Mesenchymal stem cell (in vitro differentiated cells and primary cell): Measurements from ENCODE around the gene RAB36.

Experiments
- DNase-seq: peaks from one replicate; pipeline ENCODE4 v3.0.0-alpha.2; 2013
- H2AFZ ChIP-seq: one replicate; pipeline ENCODE4 v1.6.1; 2013; ENCODE audit warnings: low read depth, mild to moderate bottlenecking, control low read depth, inconsistent platforms, low read length, moderate library complexity
- H2AK5ac ChIP-seq: 2 replicates; pipeline ENCODE4 v1.6.1; 2013; ENCODE audit warnings: low read length, moderate library complexity, mild to moderate bottlenecking, inconsistent platforms; ENCODE audit not compliant: severe bottlenecking
- H2BK120ac ChIP-seq: one replicate; pipeline ENCODE4 v1.6.1; 2013; ENCODE audit warnings: low read depth, mild to moderate bottlenecking, inconsistent platforms, low read length, moderate library complexity
- H2BK12ac ChIP-seq, 2 experiments: one replicate each; pipeline ENCODE4 v1.6.1; 2013; ENCODE audit warnings: inconsistent platforms in 2 of 2, low read length in 2 of 2, mild to moderate bottlenecking in 2 of 2, moderate library complexity in 2 of 2, control low read depth in 1 of 2
- H2BK15ac ChIP-seq: one replicate; pipeline ENCODE4 v1.6.1; 2013; ENCODE audit warnings: mild to moderate bottlenecking, low read depth, inconsistent platforms; ENCODE audit not compliant: poor library complexity, severe bottlenecking
- H2BK5ac ChIP-seq: 2 replicates; pipeline ENCODE4 v1.6.1; 2013; ENCODE audit warnings: low read depth, mild to moderate bottlenecking, low read length, control low read depth, inconsistent platforms; ENCODE audit not compliant: poor library complexity, severe bottlenecking
- H3K14ac ChIP-seq, 2 experiments: one replicate each; pipeline ENCODE4 v1.6.1; 2013; ENCODE audit warnings: inconsistent platforms in 2 of 2, low read length in 2 of 2, control low read depth in 1 of 2, mild to moderate bottlenecking in 1 of 2, moderate library complexity in 1 of 2
- H3K18ac ChIP-seq, 2 experiments: one replicate each; pipeline ENCODE4 v1.6.1; 2013; ENCODE audit warnings: inconsistent platforms in 2 of 2, low read length in 2 of 2, control low read depth in 1 of 2, low read depth in 1 of 2, mild to moderate bottlenecking in 1 of 2
- H3K23ac ChIP-seq, 2 experiments: one replicate each; pipeline ENCODE4 v1.6.1; 2013; ENCODE audit warnings: inconsistent platforms in 2 of 2, low read length in 2 of 2, mild to moderate bottlenecking in 2 of 2, moderate library complexity in 2 of 2, control low read depth in 1 of 2
- H3K27ac ChIP-seq: 2 replicates; pipeline ENCODE4 v1.5.1; 2013; ENCODE audit warnings: mild to moderate bottlenecking, moderate library complexity, low read length, control low read depth, inconsistent platforms; ENCODE audit not compliant: poor library complexity, severe bottlenecking
- H3K27me3 ChIP-seq, 2 experiments: 2 replicates each; pipeline versions ENCODE4 v1.6.1 to v1.7.0; 2013; ENCODE audit warnings: low read length in 2 of 2, mild to moderate bottlenecking in 2 of 2, moderate library complexity in 2 of 2, control low read depth in 1 of 2, inconsistent platforms in 1 of 2; ENCODE audit not compliant: control insufficient read depth in 1 of 2, insufficient read depth in 1 of 2
- H3K36me3 ChIP-seq, 2 experiments: 2 replicates each; pipeline versions ENCODE4 v1.6.1 to v1.7.0; 2013; ENCODE audit warnings: low read length in 2 of 2, control low read depth in 1 of 2, inconsistent platforms in 1 of 2, low read depth in 1 of 2, mild to moderate bottlenecking in 1 of 2; ENCODE audit not compliant: insufficient read depth in 2 of 2, control insufficient read depth in 1 of 2
- H3K4ac ChIP-seq, 2 experiments: one replicate each; pipeline ENCODE4 v1.6.1; 2013; ENCODE audit warnings: inconsistent platforms in 2 of 2, low read length in 2 of 2, mild to moderate bottlenecking in 2 of 2, moderate library complexity in 2 of 2, control low read depth in 1 of 2, low read depth in 1 of 2
- H3K4me1 ChIP-seq: 2 replicates; pipeline ENCODE4 v1.6.1; 2013; ENCODE audit warnings: low read depth, low read length, control low read depth; ENCODE audit not compliant: control insufficient read depth, insufficient read depth
- H3K4me2 ChIP-seq: 2 replicates; pipeline ENCODE4 v1.6.1; 2013; ENCODE audit warnings: low read length, mild to moderate bottlenecking, inconsistent platforms; ENCODE audit not compliant: poor library complexity, severe bottlenecking
- H3K4me3 ChIP-seq, 2 experiments: 2 replicates each; pipeline versions ENCODE4 v1.5.1 to v1.7.0; 2013; ENCODE audit warnings: low read length in 2 of 2, mild to moderate bottlenecking in 2 of 2, control low read depth in 1 of 2, low read depth in 1 of 2; ENCODE audit not compliant: insufficient read depth in 1 of 2
- H3K79me1 ChIP-seq: replicated peaks from 2 replicates; pipeline ENCODE4 v1.6.1; 2013; ENCODE audit warnings: mild to moderate bottlenecking, control low read depth, low read length, inconsistent platforms; ENCODE audit not compliant: poor library complexity, severe bottlenecking
- H3K9ac ChIP-seq: 2 replicates; pipeline ENCODE4 v1.7.0; 2013; ENCODE audit warnings: mild to moderate bottlenecking, low read length, moderate library complexity
- H3K9me3 ChIP-seq: 2 replicates; pipeline ENCODE4 v1.7.0; 2013; ENCODE audit warnings: mild to moderate bottlenecking, low read length; ENCODE audit not compliant: control insufficient read depth
- H4K8ac ChIP-seq: one replicate; pipeline ENCODE4 v1.6.1; 2013; ENCODE audit warnings: inconsistent platforms, mild to moderate bottlenecking, low read length, moderate library complexity
- H4K91ac ChIP-seq: one replicate; pipeline ENCODE4 v1.6.1; 2013; ENCODE audit warnings: mild to moderate bottlenecking, low read length, inconsistent platforms
- whole genome bisulfite sequencing: methylation state at CpG from one replicate; pipeline ENCODE4 v1.1.7; 2013; ENCODE audit warnings: mixed read lengths; 5-methylcytosine and 5-hydroxymethylcytosine counted together

RAB36 gene

DNA sequence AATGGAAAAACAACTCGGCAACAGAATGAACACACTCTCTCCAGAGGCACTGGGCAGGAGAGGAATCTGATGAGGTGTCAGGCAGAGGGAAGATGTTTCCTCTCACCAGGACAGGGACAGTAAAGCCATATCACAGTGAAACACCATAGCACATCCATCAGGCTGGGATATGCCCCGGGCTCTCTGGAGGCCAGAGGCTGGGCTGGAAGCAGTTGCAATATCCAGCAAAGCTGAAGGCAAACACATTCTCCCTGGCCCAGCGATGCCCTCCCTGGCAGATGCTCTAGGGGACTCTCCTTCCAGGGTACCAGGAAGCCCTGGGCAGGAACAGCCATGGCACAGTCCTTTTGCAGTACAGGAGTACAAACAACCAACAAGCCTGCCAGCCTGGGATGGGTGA, 14.6 kb upstream of the RAB36 start:
- Histone ChIP-seq H3K14ac (no peak overlapping the region), H2BK120ac (no peak overlapping the region), H2BK5ac (no peak overlapping the region), H3K4me1 (peaks cover 2% of the 10 kb centered on the region), H3K27ac (no peak overlapping the region), H4K8ac (no peak overlapping the region), H3K18ac (no peak overlapping the region), H3K23ac (no peak overlapping the region), H3K9me3 (no peaks in the 10 kb centered on the region), H2BK15ac (no peak overlapping the region), H4K91ac (no peak overlapping the region), H2AK5ac (no peak overlapping the region), H3K36me3 (no peaks in the 10 kb centered on the region), H2BK12ac (no peak overlapping the region), H3K27me3 (peaks cover 20 to 33% of the 10 kb centered on the region in 2 experiments), H3K79me1 (no peaks in the 10 kb centered on the region), H3K4me3 (no peak overlapping the region), H2AFZ (no peak overlapping the region), H3K4me2 (no peak overlapping the region), H3K9ac (no peak overlapping the region), H3K4ac (no peak overlapping the region)
- DNase-seq: no peak
- WGBS: 55% methylated on average over 3 of the region's 3 CpGs

DNA sequence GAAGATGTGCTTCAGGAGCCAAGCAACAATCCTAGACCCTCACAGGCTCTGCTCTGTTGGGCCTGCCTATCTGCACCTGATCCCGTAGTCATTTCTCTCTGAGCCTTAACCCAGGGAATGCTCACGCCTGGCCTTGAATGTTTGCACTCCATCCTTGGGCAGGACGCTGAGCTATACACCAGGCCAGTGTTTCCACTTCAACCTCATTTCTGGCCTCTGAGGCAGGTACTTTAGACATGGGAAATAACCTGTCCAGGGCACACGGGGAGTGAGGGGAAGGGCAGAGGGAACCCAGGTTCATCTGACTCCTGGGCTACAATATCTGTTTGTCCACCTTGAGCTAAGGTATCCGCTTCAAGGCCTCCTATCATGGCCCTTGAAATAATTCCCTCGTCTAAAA, 13.3 kb upstream of the RAB36 start:
- H2BK5ac ChIP-seq: no peak overlapping the region
- no peak overlapping the region for H3K9ac ChIP-seq
- H3K27me3 ChIP-seq: peaks cover 10 to 22% of the 10 kb centered on the region in 2 experiments
- H4K91ac ChIP-seq: no peak overlapping the region
- H3K4me1 ChIP-seq: peaks cover 2% of the 10 kb centered on the region
- no peak overlapping the region for H2BK15ac ChIP-seq
- no peak overlapping the region for H3K27ac ChIP-seq
- H3K14ac ChIP-seq: no peak overlapping the region
- H3K4me3 ChIP-seq: no peak overlapping the region
- no peak overlapping the region for H3K4ac ChIP-seq
- WGBS: 82% methylated on average over 6 of the region's 6 CpGs
- H2AFZ ChIP-seq: no peak overlapping the region
- no peak overlapping the region for H4K8ac ChIP-seq
- H3K79me1 ChIP-seq: no peaks in the 10 kb centered on the region
- H3K36me3 ChIP-seq: no peaks in the 10 kb centered on the region
- no peak overlapping the region for H3K4me2 ChIP-seq
- no peaks in the 10 kb centered on the region for H3K9me3 ChIP-seq
- no peak for DNase-seq
- H2BK12ac ChIP-seq: no peak overlapping the region
- H2BK120ac ChIP-seq: no peak overlapping the region
- no peak overlapping the region for H2AK5ac ChIP-seq
- H3K23ac ChIP-seq: no peak overlapping the region
- H3K18ac ChIP-seq: no peak overlapping the region

DNA sequence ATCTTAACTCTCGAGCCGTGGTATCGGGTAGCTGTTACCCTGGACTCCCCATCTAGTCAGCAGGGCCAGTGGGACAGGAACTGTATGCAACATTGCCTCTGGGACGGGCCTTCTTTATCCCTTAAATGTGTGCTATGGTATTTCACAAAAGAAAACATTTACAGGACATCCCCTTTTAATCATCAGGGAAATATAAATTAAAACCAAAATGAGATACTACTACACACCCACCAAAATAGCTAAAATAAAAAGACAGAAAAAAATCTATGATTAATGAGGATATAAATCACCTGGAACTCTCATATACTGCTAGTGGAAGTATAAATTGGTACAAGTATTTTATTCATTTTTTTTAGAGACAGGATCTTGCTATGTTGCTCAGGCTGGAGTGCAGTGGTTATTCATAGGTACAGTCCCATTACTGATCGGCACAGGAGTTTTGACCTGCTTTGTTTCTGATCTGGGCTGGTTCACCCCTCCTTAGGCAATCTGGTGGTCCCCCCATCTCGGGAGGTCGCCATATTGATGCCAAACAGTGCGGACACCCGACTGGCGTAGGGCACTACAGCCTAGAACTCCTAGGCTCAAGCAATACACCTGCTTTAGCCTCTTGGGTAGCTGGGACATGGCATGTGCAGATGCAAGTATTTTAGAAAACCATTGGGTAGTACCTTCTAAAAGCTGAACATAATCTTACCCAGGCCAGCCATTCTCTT, 12.7 kb upstream of the RAB36 start:
- no peak overlapping the region for H3K4me3 ChIP-seq
- H3K14ac ChIP-seq: no peak overlapping the region
- no peak overlapping the region for H2AFZ ChIP-seq
- H3K4me1 ChIP-seq: peaks cover 2% of the 10 kb centered on the region
- H3K27me3 ChIP-seq: peaks cover 4 to 17% of the 10 kb centered on the region in 2 experiments
- H3K4me2 ChIP-seq: no peak overlapping the region
- no peak overlapping the region for H3K18ac ChIP-seq
- H2BK5ac ChIP-seq: no peak overlapping the region
- no peak overlapping the region for H3K9ac ChIP-seq
- no peak overlapping the region for H3K23ac ChIP-seq
- H3K79me1 ChIP-seq: no peaks in the 10 kb centered on the region
- H3K36me3 ChIP-seq: no peaks in the 10 kb centered on the region
- H2BK120ac ChIP-seq: no peak overlapping the region
- H4K8ac ChIP-seq: no peak overlapping the region
- no peak overlapping the region for H3K4ac ChIP-seq
- H2AK5ac ChIP-seq: no peak overlapping the region
- H4K91ac ChIP-seq: no peak overlapping the region
- H2BK15ac ChIP-seq: no peak overlapping the region
- WGBS: 82% methylated on average over 8 of the region's 10 CpGs
- no peak overlapping the region for H2BK12ac ChIP-seq
- DNase-seq: no peak
- no peaks in the 10 kb centered on the region for H3K9me3 ChIP-seq
- no peak overlapping the region for H3K27ac ChIP-seq

DNA sequence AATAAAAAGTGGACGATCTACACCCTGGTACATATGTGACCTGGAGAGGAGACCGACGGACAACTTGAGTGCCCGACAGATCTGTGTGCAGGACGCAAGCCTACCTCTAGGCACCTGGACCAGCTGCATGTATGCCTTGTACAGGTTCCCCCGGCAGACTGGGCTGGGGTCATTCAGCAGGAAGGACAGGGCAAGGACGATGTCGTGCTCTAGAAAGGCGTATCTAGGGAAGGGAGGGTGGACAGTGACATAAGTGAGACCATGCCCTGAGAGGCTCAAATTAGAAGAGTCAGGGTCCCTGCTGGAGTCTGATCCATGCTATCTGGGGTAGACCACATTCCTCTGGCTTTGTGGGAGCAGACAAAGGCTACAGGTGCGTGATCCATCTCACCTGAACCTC, 11.4 kb upstream of the RAB36 start:
- no peak overlapping the region for H2BK5ac ChIP-seq
- H3K4me2 ChIP-seq: no peak overlapping the region
- WGBS: 90% methylated on average over 10 of the region's 10 CpGs
- peaks cover 2% of the 10 kb centered on the region for H3K4me1 ChIP-seq
- H3K9me3 ChIP-seq: no peaks in the 10 kb centered on the region
- H3K18ac ChIP-seq: no peak overlapping the region
- H2BK15ac ChIP-seq: no peak overlapping the region
- no peak overlapping the region for H2BK12ac ChIP-seq
- no peak overlapping the region for H3K4ac ChIP-seq
- no peaks in the 10 kb centered on the region for H3K79me1 ChIP-seq
- H3K14ac ChIP-seq: no peak overlapping the region
- H3K9ac ChIP-seq: no peak overlapping the region
- no peak overlapping the region for H2AFZ ChIP-seq
- H2AK5ac ChIP-seq: no peak overlapping the region
- no peak overlapping the region for H3K27ac ChIP-seq
- H3K4me3 ChIP-seq: no peak overlapping the region
- H2BK120ac ChIP-seq: no peak overlapping the region
- H4K91ac ChIP-seq: no peak overlapping the region
- no peak overlapping the region for H4K8ac ChIP-seq
- no peaks in the 10 kb centered on the region for H3K36me3 ChIP-seq
- DNase-seq: no peak
- no peak overlapping the region for H3K23ac ChIP-seq
- peaks cover 4 to 17% of the 10 kb centered on the region in 2 experiments for H3K27me3 ChIP-seq
